Thoracic aorta (tissue), 2 donors: Measurements from ENCODE around the gene ARMH3. TPM values are rescaled to one million over a fixed set of nuclear protein-coding genes. Genes with fewer than 3 reads are reported as not detected.
"Not testable (repeated sequence)": the region's sequence is repeated elsewhere in the genome, so short reads cannot be mapped to it uniquely, and the experiment has no call there.

Experiments
- ATAC-seq: fragments of 150-250 bp; one replicate; pipeline ENCODE4 v1.8.0; 2017; ENCODE audit warnings: low read depth; ENCODE audit not compliant: insufficient number of reproducible peaks, low FRiP score
- DNase-seq: peaks from one replicate; pipeline ENCODE4 v3.0.0-alpha.2; 2020; ENCODE audit warnings: low spot score
- H3K27ac ChIP-seq, 2 donors: fragments of 200-600 bp; sonication (generic); 1 replicate in 1 of 2; 2 replicates in 1 of 2; pipeline ENCODE4 v1.5.1; 2016; ENCODE audit warnings: mild to moderate bottlenecking in 2 of 2, moderate library complexity in 2 of 2
- H3K27me3 ChIP-seq: fragments of 200-600 bp; sonication (generic); replicated peaks from 2 replicates; pipeline ENCODE4 v1.6.0; 2016; ENCODE audit warnings: mild to moderate bottlenecking; ENCODE audit not compliant: insufficient read depth
- H3K36me3 ChIP-seq: fragments of 200-600 bp; sonication (generic); one replicate; pipeline ENCODE4 v1.5.1; 2016
- H3K4me1 ChIP-seq, 2 donors: fragments of 200-600 bp; sonication (generic); 1 replicate in 1 of 2; 2 replicates in 1 of 2; pipeline versions ENCODE4 v1.5.1 to v1.6.0; 2016; ENCODE audit warnings: low read depth in 2 of 2, mild to moderate bottlenecking in 1 of 2; ENCODE audit not compliant: control insufficient read depth in 1 of 2
- H3K4me3 ChIP-seq: fragments of 200-600 bp; sonication (generic); 2 replicates; pipeline ENCODE4 v1.5.1; 2016; ENCODE audit warnings: mild to moderate bottlenecking
- H3K9me3 ChIP-seq: fragments of 200-600 bp; sonication (generic); 2 replicates; pipeline ENCODE4 v1.5.1; 2016
- total RNA-seq, 2 donors: library from RNA; depleted of rRNA; stranded (reverse); fragments of >200 nt; gene quantifications; one replicate each; pipeline versions ENCODE4 v1.1.0 to v1.2.3, GENCODE V29; 2016
- TF ChIP-seq, protein P1 (sequence below): fragments of 200-600 bp; sonication (generic); IDR thresholded peaks from one replicate; pipeline ENCODE4 v1.5.1; 2019; ENCODE audit warnings: antibody characterized with exemption

The ARMH3 gene
- total RNA-seq, 2 donors from 2014 or later: 21.1 TPM

DNA sequence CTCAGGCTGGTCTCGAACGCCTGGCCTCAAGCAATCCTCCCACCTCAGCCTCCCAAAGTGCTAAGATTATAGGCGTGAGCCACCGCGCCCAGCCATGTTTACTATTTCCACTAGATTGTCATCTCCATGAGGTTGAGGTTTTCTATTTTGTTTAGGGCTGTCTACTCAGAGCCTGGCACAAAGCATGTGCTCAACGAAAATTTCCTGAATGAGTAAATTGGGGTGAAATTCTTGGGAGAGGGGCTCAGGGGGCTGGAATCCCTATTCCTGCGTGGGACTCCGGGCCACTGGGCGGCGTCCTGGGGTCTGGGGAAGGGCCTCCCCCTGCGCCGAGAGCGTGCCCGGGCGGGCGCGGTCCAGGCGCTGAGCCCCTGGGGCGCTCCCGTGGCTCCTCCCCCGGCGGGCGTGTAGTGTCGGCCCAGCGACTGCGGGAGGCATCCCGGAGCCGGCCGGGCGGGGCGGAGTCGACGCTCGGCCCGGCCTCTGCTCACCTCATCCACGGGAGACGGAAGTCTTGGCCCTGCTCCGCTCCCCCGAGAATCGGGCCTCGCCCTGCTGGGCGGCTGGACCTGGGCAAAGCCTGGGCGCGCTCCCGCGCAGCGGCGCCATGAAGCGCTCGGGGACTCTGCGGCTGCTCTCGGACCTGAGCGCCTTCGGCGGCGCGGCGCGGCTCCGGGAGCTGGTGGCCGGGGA, 9.0 kb upstream of the ARMH3 start, which contains the start of gene HPS6:
Gene HPS6, plus strand, starts transcription at position 482 of the 693 bp plus-strand sequence. Its CDS starts 126 bp downstream, at position 608.
- H3K4me1 ChIP-seq: peaks cover 18 to 42% of the 10 kb centered on the region in 2 donors
- DNase-seq: peak; percentile 48
- H3K36me3 ChIP-seq: peaks cover 5% of the 10 kb centered on the region
- TF ChIP-seq, protein P1, sequence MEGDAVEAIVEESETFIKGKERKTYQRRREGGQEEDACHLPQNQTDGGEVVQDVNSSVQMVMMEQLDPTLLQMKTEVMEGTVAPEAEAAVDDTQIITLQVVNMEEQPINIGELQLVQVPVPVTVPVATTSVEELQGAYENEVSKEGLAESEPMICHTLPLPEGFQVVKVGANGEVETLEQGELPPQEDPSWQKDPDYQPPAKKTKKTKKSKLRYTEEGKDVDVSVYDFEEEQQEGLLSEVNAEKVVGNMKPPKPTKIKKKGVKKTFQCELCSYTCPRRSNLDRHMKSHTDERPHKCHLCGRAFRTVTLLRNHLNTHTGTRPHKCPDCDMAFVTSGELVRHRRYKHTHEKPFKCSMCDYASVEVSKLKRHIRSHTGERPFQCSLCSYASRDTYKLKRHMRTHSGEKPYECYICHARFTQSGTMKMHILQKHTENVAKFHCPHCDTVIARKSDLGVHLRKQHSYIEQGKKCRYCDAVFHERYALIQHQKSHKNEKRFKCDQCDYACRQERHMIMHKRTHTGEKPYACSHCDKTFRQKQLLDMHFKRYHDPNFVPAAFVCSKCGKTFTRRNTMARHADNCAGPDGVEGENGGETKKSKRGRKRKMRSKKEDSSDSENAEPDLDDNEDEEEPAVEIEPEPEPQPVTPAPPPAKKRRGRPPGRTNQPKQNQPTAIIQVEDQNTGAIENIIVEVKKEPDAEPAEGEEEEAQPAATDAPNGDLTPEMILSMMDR: peak; percentile 22
- no peaks in the 10 kb centered on the region for H3K9me3 ChIP-seq
- peak within 1 kb of the TSS; percentile 98 for H3K4me3 ChIP-seq
- H3K27me3 ChIP-seq: no peaks in the 10 kb centered on the region
- ATAC-seq: peak; percentile 88
- peak within 1 kb of the TSS; percentile 93 to 97 for H3K27ac ChIP-seq

DNA sequence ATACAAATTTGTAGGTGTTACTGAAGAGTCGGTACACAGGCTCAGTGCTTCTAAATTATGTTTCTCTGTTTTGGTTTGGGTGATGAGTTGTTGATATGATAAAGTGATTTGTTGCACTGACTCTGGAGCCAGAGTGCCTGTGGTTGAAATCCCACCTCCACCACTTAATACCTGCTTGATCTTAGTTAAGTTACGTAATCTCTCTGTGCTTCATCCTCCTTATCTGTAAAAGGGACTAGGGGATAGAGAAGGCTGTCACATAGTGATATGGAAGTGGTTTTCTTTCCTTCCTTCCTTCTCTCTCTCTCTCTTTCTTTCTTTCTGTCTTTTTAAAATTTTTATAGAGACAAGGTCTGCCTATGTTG, 8.5 kb upstream of the ARMH3 start:
- peak overlapping the region; percentile 93 to 97 for H3K27ac ChIP-seq
- H3K36me3 ChIP-seq: peaks cover 5% of the 10 kb centered on the region
- no peaks in the 10 kb centered on the region for H3K9me3 ChIP-seq
- peaks cover 18 to 42% of the 10 kb centered on the region in 2 donors for H3K4me1 ChIP-seq
- ATAC-seq (no peak), DNase-seq (no peak)
- H3K4me3 ChIP-seq: peak overlapping the region; percentile 98
- H3K27me3 ChIP-seq: no peaks in the 10 kb centered on the region
- TF ChIP-seq, protein P1: no peak

DNA sequence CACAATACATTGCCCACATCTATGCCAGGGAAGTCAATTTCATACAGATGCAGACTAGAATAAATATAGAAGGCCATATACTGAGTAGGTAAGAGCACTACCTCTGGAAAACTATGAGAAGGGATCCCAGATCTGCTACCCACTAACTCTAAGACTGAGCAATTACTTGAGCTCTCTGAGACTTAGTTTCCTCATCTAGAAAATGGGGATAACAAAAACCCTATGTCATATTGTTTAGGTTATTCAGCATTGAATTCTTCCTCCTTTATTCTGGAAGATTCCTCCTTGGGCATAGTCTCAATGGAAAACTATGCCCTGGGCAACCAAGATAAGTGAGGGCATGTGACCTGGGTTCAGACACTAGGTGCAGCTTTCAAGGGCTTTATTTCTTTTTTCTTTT, 4.0 kb upstream of the ARMH3 start:
- no peak overlapping the region for H3K4me3 ChIP-seq

DNA sequence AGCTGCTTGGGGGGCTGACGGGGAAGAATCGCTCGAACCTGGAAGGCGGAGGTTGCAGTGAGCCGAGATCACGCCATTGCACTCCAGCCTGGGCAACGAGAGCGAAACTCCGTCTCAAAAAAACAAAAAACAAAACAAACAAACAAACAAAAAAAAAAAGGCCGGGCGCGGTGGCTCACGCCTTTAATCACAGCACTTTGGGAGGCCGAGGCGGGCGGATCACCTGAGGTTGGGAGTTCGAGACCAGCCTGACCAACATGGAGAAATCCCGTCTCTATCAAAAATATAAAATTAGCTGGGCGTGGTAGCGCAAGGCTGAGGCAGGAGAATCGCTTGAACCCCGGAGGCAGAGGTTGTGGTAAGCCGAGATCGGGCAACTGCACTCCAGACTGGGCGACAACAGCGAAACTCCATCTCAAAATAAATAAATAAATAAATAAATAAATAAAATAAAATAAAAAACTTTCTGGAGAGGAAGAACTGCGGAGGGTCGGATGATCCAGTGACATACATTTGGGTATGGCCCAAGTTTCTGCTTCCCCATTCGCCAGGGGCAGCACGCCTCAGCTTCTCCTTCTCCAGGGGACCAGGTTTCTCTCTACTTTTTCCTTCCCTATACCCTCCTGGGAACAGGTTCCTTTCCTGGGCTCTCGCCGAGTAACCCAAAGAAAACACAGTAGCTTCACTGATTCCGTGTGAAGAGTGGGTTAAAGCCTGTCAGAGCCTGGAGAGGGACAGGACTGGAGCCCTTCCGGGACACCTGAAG, 909 bp downstream of the ARMH3 start:
- Histone ChIP-seq H3K4me3 (peak overlapping the region; percentile 98), H3K4me1 (peaks cover 14 to 20% of the 10 kb centered on the region in 2 donors), H3K27ac (peak overlapping the region; percentile 82 to 88)
- DNase-seq, H3K36me3 ChIP-seq, H3K9me3 ChIP-seq, H3K27me3 ChIP-seq, ATAC-seq: not testable (repeated sequence)

More for the DNA sequence above, 4.0 kb upstream of the ARMH3 start:
- H3K36me3 ChIP-seq: no peaks in the 10 kb centered on the region
- no peaks in the 10 kb centered on the region for H3K27me3 ChIP-seq
- ATAC-seq (no peak), DNase-seq (no peak)
- peaks cover under 1 to 7% of the 10 kb centered on the region in 2 donors for H3K4me1 ChIP-seq
- H3K27ac ChIP-seq: no peak overlapping the region
- TF ChIP-seq, protein P1: no peak
- no peaks in the 10 kb centered on the region for H3K9me3 ChIP-seq

DNA sequence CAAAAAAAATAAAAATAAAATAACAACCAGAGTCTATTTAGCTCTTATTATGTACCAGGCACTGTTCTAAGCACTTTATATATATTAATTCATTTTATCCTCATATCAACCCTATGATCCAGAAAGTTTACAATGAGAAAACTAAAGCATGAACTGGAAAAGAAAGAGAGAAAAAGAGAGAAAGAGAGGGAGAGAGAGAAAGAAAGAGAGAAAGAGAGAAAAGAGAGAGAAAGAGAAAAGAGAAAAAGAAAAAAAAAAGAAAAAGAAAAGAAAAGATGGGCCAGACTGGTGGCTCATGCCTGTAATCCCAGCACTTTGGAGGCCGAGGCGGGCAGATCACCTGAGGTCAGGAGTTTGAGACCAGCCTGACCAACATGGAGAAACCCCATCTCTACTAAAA, 9.9 kb downstream of the ARMH3 start:
- H3K27ac ChIP-seq: no peak overlapping the region
- no peak overlapping the region for H3K4me3 ChIP-seq
- H3K36me3 ChIP-seq: peaks cover 4% of the 10 kb centered on the region
- ATAC-seq (no peak), DNase-seq (no peak)
- no peaks in the 10 kb centered on the region for H3K9me3 ChIP-seq
- TF ChIP-seq, protein P1: no peak
- no peaks in the 10 kb centered on the region for H3K27me3 ChIP-seq
- H3K4me1 ChIP-seq: no peaks in the 10 kb centered on the region
